Neural progenitor cell (in vitro differentiated cells): ENCODE results near the gene TM9SF3. TPM values are rescaled to one million over a fixed set of nuclear protein-coding genes. Genes with fewer than 3 reads are reported as not detected.
A peak's percentile ranks its signal among the peaks of the same experiment; 100 is the strongest.

ENCODE experiments used
- DNase-seq: peaks from one replicate; pipeline ENCODE4 v3.0.0-alpha.2; 2016; ENCODE audit warnings: low spot score
- H2AFZ ChIP-seq: fragments of 200-600 bp; sonication (generic); replicated peaks from 2 replicates; pipeline ENCODE4 v1.6.1; 2016; ENCODE audit warnings: antibody characterized with exemption
- H3F3A ChIP-seq: fragments of 200-600 bp; sonication (generic); 2 replicates; pipeline ENCODE4 v1.6.1; 2016; ENCODE audit warnings: antibody characterized with exemption, low read depth
- H3K27ac ChIP-seq: fragments of 200-600 bp; sonication (generic); 2 replicates; pipeline ENCODE4 v1.5.1; 2016; ENCODE audit warnings: mild to moderate bottlenecking
- H3K27me3 ChIP-seq: fragments of 200-600 bp; sonication (generic); 2 replicates; pipeline ENCODE4 v1.6.1; 2016; ENCODE audit warnings: mild to moderate bottlenecking, moderate library complexity
- H3K36me3 ChIP-seq: fragments of 200-600 bp; sonication (generic); 2 replicates; pipeline ENCODE4 v1.5.1; 2016
- H3K4me1 ChIP-seq: fragments of 200-600 bp; sonication (generic); 2 replicates; pipeline ENCODE4 v1.6.1; 2016; ENCODE audit warnings: mixed run types
- H3K4me2 ChIP-seq: fragments of 200-600 bp; sonication (generic); 2 replicates; pipeline ENCODE4 v1.6.1; 2016
- H3K4me3 ChIP-seq: fragments of 200-600 bp; sonication (generic); 2 replicates; pipeline ENCODE4 v1.5.1; 2016
- H3K79me2 ChIP-seq: fragments of 200-600 bp; sonication (generic); 2 replicates; pipeline ENCODE4 v1.6.1; 2016; ENCODE audit warnings: low read depth
- H3K9ac ChIP-seq: fragments of 200-600 bp; sonication (generic); 2 replicates; pipeline ENCODE4 v1.6.1; 2016
- H3K9me3 ChIP-seq: fragments of 200-600 bp; sonication (generic); 2 replicates; pipeline ENCODE4 v1.5.1; 2016; ENCODE audit warnings: low read depth
- H4K20me1 ChIP-seq: fragments of 200-600 bp; sonication (generic); 2 replicates; pipeline ENCODE4 v1.6.1; 2016; ENCODE audit warnings: low read depth
- H3K27ac Mint-ChIP-seq: 3 replicates; pipeline ENCODE4 v1.8.0; 2021; ENCODE audit warnings: mixed read lengths
- H3K27me3 Mint-ChIP-seq: 2 replicates; pipeline ENCODE4 v1.8.0; 2022; ENCODE audit warnings: low read depth, mild to moderate bottlenecking, inconsistent platforms, moderate library complexity, mixed read lengths; ENCODE audit not compliant: insufficient read depth
- H3K36me3 Mint-ChIP-seq: 3 replicates; pipeline ENCODE4 v1.8.0; 2021; ENCODE audit warnings: mixed read lengths
- H3K4me1 Mint-ChIP-seq: 3 replicates; pipeline ENCODE4 v1.8.0; 2021; ENCODE audit warnings: mixed read lengths
- H3K4me3 Mint-ChIP-seq: 3 replicates; pipeline ENCODE4 v1.8.0; 2021; ENCODE audit warnings: mild to moderate bottlenecking, moderate library complexity, mixed read lengths
- H3K9me3 Mint-ChIP-seq: 3 replicates; pipeline ENCODE4 v1.8.0; 2020; ENCODE audit warnings: mixed read lengths
- CTCF ChIP-seq: fragments of 200-600 bp; sonication (generic); IDR thresholded peaks from 2 replicates; pipeline ENCODE4 v1.5.1; 2017; ENCODE audit warnings: antibody characterized with exemption, mild to moderate bottlenecking
- EZH2 ChIP-seq: fragments of 200-600 bp; sonication (generic); IDR thresholded peaks from 2 replicates; pipeline ENCODE4 v1.6.1; 2017; ENCODE audit warnings: antibody characterized with exemption, mild to moderate bottlenecking, moderate library complexity
- EZH2phosphoT487 ChIP-seq: fragments of 200-600 bp; sonication (generic); IDR thresholded peaks from 2 replicates; pipeline ENCODE4 v1.6.1; 2017; ENCODE audit warnings: antibody characterized with exemption
- total RNA-seq: library from RNA; depleted of rRNA; stranded (reverse); fragments of >200 nt; gene quantifications from 2 replicates; pipeline ENCODE4 v1.2.3, GENCODE V29; 2015; ENCODE audit warnings: low replicate concordance

The TM9SF3 gene
- total RNA-seq, 1 donor from 2014 or later, result 122 TPM

- Histone ChIP-seq H3F3A (no peaks in the 10 kb centered on the region), H3K36me3 (no peaks in the 10 kb centered on the region), H2AFZ (no peak overlapping the region), H3K4me2 (no peak overlapping the region), H3K4me3 (no peak overlapping the region), H3K79me2 (no peaks in the 10 kb centered on the region), H4K20me1 (no peaks in the 10 kb centered on the region), H3K4me1 (no peaks in the 10 kb centered on the region), H3K9me3 (no peaks in the 10 kb centered on the region), H3K27ac (no peak overlapping the region), H3K9ac (no peak overlapping the region), H3K27me3 (no peaks in the 10 kb centered on the region)
- no peak for DNase-seq
- TF ChIP-seq EZH2phosphoT487 (no peak), CTCF (peak; percentile 37)
- Mint-ChIP-seq H3K27me3 (peaks cover 13% of the 10 kb centered on the region), H3K9me3 (no peaks in the 10 kb centered on the region), H3K4me1 (peaks cover 31% of the 10 kb centered on the region), H3K27ac (no peak overlapping the region), H3K4me3 (no peak overlapping the region), H3K36me3 (peaks cover 2% of the 10 kb centered on the region)
Measured at GRCh38 chr10:96491303-96491702, 95.5 kb downstream of the TM9SF3 start.

GRCh38 chr10:96488161-96488935, 98.5 kb downstream of the TM9SF3 start:
- H3K4me1 ChIP-seq, result no peaks in the 10 kb centered on the region
- H4K20me1 ChIP-seq, result no peaks in the 10 kb centered on the region
- Mint-ChIP-seq H3K27ac (no peak overlapping the region), H3K36me3 (peaks cover 2% of the 10 kb centered on the region), H3K9me3 (peaks cover 2% of the 10 kb centered on the region), H3K4me1 (peaks cover 12% of the 10 kb centered on the region), H3K4me3 (no peak overlapping the region), H3K27me3 (peaks cover 13% of the 10 kb centered on the region)
- H3F3A ChIP-seq, result no peaks in the 10 kb centered on the region
- no peak overlapping the region for H3K9ac ChIP-seq
- no peak for DNase-seq
- no peaks in the 10 kb centered on the region for H3K27me3 ChIP-seq
- H3K79me2 ChIP-seq, result no peaks in the 10 kb centered on the region
- no peak overlapping the region for H3K27ac ChIP-seq
- H3K4me2 ChIP-seq, result no peak overlapping the region
- H3K4me3 ChIP-seq, result no peak overlapping the region
- TF ChIP-seq CTCF, result no peak
- TF ChIP-seq EZH2phosphoT487, result no peak
- no peak for TF ChIP-seq EZH2
- H2AFZ ChIP-seq, result no peak overlapping the region
- no peaks in the 10 kb centered on the region for H3K36me3 ChIP-seq
- H3K9me3 ChIP-seq, result no peaks in the 10 kb centered on the region

GRCh38 chr10:96482815-96483588, 103.8 kb downstream of the TM9SF3 start:
- Mint-ChIP-seq H3K4me3 (no peak overlapping the region), H3K9me3 (peaks cover 6% of the 10 kb centered on the region), H3K36me3 (peaks cover 3% of the 10 kb centered on the region), H3K27me3 (peaks cover 17% of the 10 kb centered on the region), H3K27ac (no peak overlapping the region), H3K4me1 (peaks cover 2% of the 10 kb centered on the region)
- TF ChIP-seq EZH2, result no peak
- H2AFZ ChIP-seq, result no peak overlapping the region
- H3F3A ChIP-seq, result no peaks in the 10 kb centered on the region
- no peak overlapping the region for H3K27ac ChIP-seq
- H4K20me1 ChIP-seq, result no peaks in the 10 kb centered on the region
- no peak overlapping the region for H3K4me2 ChIP-seq
- H3K9me3 ChIP-seq, result no peaks in the 10 kb centered on the region
- no peaks in the 10 kb centered on the region for H3K4me1 ChIP-seq
- H3K36me3 ChIP-seq, result no peaks in the 10 kb centered on the region
- no peak overlapping the region for H3K4me3 ChIP-seq
- H3K79me2 ChIP-seq, result no peaks in the 10 kb centered on the region
- H3K9ac ChIP-seq, result no peak overlapping the region
- no peaks in the 10 kb centered on the region for H3K27me3 ChIP-seq
- DNase-seq, result no peak

- Histone ChIP-seq H3K4me1 (peaks cover 13% of the 10 kb centered on the region), H3F3A (peaks cover 17% of the 10 kb centered on the region), H3K9ac (no peak overlapping the region), H3K79me2 (no peaks in the 10 kb centered on the region), H3K4me3 (no peak overlapping the region), H3K4me2 (no peak overlapping the region), H3K27ac (no peak overlapping the region), H3K36me3 (no peaks in the 10 kb centered on the region), H3K9me3 (no peaks in the 10 kb centered on the region), H4K20me1 (peaks cover 5% of the 10 kb centered on the region), H2AFZ (no peak overlapping the region), H3K27me3 (peaks cover 3% of the 10 kb centered on the region)
- peaks cover 32% of the 10 kb centered on the region for H3K27me3 Mint-ChIP-seq
- peaks cover 7% of the 10 kb centered on the region for H3K36me3 Mint-ChIP-seq
- TF ChIP-seq EZH2phosphoT487, result no peak
- TF ChIP-seq CTCF, result no peak
- no peak for TF ChIP-seq EZH2
- peak overlapping the region; percentile 26 for H3K27ac Mint-ChIP-seq
- DNase-seq, result no peak
- peaks cover 21% of the 10 kb centered on the region for H3K4me1 Mint-ChIP-seq
- no peak overlapping the region for H3K4me3 Mint-ChIP-seq
- H3K9me3 Mint-ChIP-seq, result peaks cover 8% of the 10 kb centered on the region
Measured at GRCh38 chr10:96478355-96478754, 108.5 kb downstream of the TM9SF3 start.
